Ishikawa (cell line): ENCODE measurements around the gene DLL1.

Experiments used
- CEBPB ChIP-seq: IDR thresholded peaks from 2 replicates; pipeline ENCODE4 v1.6.1; 2012
- CREB1 ChIP-seq: IDR thresholded peaks from 2 replicates; pipeline ENCODE4 v1.6.1; 2012; ENCODE audit warnings: low read depth
- EGR1 ChIP-seq: IDR thresholded peaks from 2 replicates; pipeline ENCODE4 v1.6.1; 2012
- EP300 ChIP-seq: IDR thresholded peaks from 2 replicates; pipeline ENCODE4 v1.6.1; 2012; ENCODE audit warnings: borderline replicate concordance
- RAD21 ChIP-seq: IDR thresholded peaks from 2 replicates; pipeline ENCODE4 v1.6.1; 2012; ENCODE audit warnings: low read depth
- TAF1 ChIP-seq: IDR thresholded peaks from 2 replicates; pipeline ENCODE4 v1.6.1; 2012; ENCODE audit warnings: low read depth, mild to moderate bottlenecking
- TEAD4 ChIP-seq: IDR thresholded peaks from 2 replicates; pipeline ENCODE4 v1.6.1; 2012
- YY1 ChIP-seq: IDR thresholded peaks from 2 replicates; pipeline ENCODE4 v1.6.1; 2012; ENCODE audit warnings: low read depth
- ZBTB7A ChIP-seq: IDR thresholded peaks from 2 replicates; pipeline ENCODE4 v1.6.1; 2012; ENCODE audit warnings: low read depth
- TF ChIP-seq, protein P1 (sequence below): IDR thresholded peaks from 2 replicates; pipeline ENCODE4 v1.6.1; 2012

DNA sequence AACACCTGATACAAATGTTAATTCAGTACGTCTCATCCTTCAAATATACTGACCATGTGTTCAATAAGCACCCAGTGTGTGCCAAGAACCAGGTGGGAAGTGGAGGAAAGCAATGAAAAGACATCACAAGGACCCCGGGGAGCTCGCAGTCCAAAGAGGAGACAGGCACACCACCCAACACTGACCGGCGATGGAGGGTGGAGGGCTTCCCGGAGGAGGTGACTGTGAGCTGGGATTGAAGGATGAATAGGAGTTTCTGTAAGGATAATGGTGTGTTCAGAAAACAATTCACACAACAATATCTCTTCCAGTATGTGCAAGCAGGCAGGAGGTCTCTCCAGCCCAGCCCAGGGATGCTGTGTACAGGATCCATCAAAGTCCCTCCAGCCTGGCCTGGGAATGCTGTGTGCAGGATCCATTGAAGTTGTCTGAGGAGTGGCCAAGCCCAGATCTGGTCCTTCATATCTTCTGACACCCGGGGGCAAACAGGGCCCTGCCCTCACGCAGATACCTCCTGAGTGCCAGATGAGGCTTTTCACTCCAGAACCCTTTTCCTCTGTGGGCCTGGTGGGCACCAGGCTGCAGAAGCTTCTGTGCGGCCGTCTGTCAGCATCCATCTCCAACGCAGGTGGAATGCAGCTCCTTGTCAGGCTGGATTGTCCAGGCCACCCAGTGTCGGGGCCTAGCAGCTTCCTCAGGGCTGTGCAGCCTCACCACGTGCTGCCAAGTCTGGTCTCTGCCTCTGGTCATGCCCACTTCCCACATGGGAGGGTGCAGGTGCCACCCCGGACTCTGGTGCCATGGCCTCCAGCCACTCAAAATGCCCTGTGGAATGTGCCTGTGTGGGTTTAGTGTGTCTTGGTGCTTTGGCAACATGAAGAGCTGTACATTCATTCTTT is 36.3 kb downstream of the DLL1 start:
- TF ChIP-seq RAD21 (no peak), TAF1 (no peak), TEAD4 (no peak), EP300 (no peak), YY1 (no peak), EGR1 (no peak), CEBPB (no peak), CREB1 (no peak), ZBTB7A (no peak)
- TF ChIP-seq, protein P1, sequence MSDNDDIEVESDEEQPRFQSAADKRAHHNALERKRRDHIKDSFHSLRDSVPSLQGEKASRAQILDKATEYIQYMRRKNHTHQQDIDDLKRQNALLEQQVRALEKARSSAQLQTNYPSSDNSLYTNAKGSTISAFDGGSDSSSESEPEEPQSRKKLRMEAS, result no peak
